Thymus (tissue), 11 donors: ENCODE results near the gene PRPF8. TPM values are rescaled to one million over a fixed set of nuclear protein-coding genes. Genes with fewer than 3 reads are reported as not detected.
A peak's percentile ranks its signal among the peaks of the same experiment; 100 is the strongest.
"Not testable (repeated sequence)": the region's sequence is repeated elsewhere in the genome, so short reads cannot be mapped to it uniquely, and the experiment has no call there.

Source experiments
- DNase-seq, 9 donors: peaks; one replicate each; pipeline ENCODE4 v3.0.0-alpha.2; 2013; ENCODE audit warnings: low spot score in 9 of 9, low read depth in 6 of 9, missing footprints in 1 of 9
- H3K27ac ChIP-seq, 2 donors: one replicate each; pipeline ENCODE4 v1.5.1; 2013; ENCODE audit warnings: control low read depth in 1 of 2, low read depth in 1 of 2, low read length in 1 of 2, mild to moderate bottlenecking in 1 of 2, moderate library complexity in 1 of 2
- H3K27me3 ChIP-seq, 2 donors: one replicate each; pipeline ENCODE4 v1.5.1; 2013; ENCODE audit warnings: low read length in 1 of 2; ENCODE audit not compliant: control insufficient read depth in 2 of 2, insufficient read depth in 1 of 2
- H3K36me3 ChIP-seq, 2 donors: one replicate each; pipeline ENCODE4 v1.5.1; 2013; ENCODE audit warnings: low read length in 1 of 2, mild to moderate bottlenecking in 1 of 2, moderate library complexity in 1 of 2; ENCODE audit not compliant: control insufficient read depth in 2 of 2, insufficient read depth in 2 of 2
- H3K4me1 ChIP-seq, 2 donors: one replicate each; pipeline ENCODE4 v1.5.1; 2013; ENCODE audit warnings: low read length in 2 of 2; ENCODE audit not compliant: control insufficient read depth in 2 of 2, insufficient read depth in 2 of 2
- H3K4me3 ChIP-seq, 2 donors: one replicate each; pipeline ENCODE4 v1.5.1; 2013; ENCODE audit warnings: low read length in 2 of 2, control low read depth in 1 of 2, mild to moderate bottlenecking in 1 of 2
- H3K9me3 ChIP-seq, 2 donors: one replicate each; pipeline ENCODE4 v1.5.1; 2013; ENCODE audit warnings: low read length in 1 of 2, mild to moderate bottlenecking in 1 of 2; ENCODE audit not compliant: control insufficient read depth in 2 of 2, insufficient read depth in 1 of 2
- WGBS: extraction: QIAGEN DNeasy Blood & Tissue Kit; methylation state at CpG from one replicate; pipeline ENCODE4 v1.1.7; 2013; 5-methylcytosine and 5-hydroxymethylcytosine counted together
- polyA plus RNA-seq: library from polyadenylated mRNA; stranded (reverse); fragments of 200-250 nt; gene quantifications from one replicate; pipeline ENCODE4 v1.2.3, GENCODE V29; 2013
- total RNA-seq: library from RNA; stranded (reverse); fragments of 120-200 nt; gene quantifications from one replicate; pipeline ENCODE4 v1.2.4, GENCODE V29; 2013
- donor health status: healthy.

PRPF8 gene
- total and polyA plus RNA-seq, 2 donors = 86.2 to 106 TPM

GRCh38 chr17:1683459-1683858 is 1.2 kb downstream of the PRPF8 start:
- H3K27me3 ChIP-seq = peaks cover 0 to 2% of the 10 kb centered on the region in 2 donors
- no peak for DNase-seq
- H3K4me1 ChIP-seq = peaks cover 12 to 17% of the 10 kb centered on the region in 2 donors
- H3K36me3 ChIP-seq = peaks cover 42 to 51% of the 10 kb centered on the region in 2 donors
- H3K4me3 ChIP-seq = peak overlapping the region; percentile 99
- H3K9me3 ChIP-seq = no peaks in the 10 kb centered on the region
- no peak overlapping the region for H3K27ac ChIP-seq
- 85% methylated on average over 5 of the region's 5 CpGs for WGBS

GRCh38 chr17:1676401-1676800 is 8.3 kb downstream of the PRPF8 start:
- Histone ChIP-seq H3K4me3 (no peak overlapping the region), H3K27ac (no peak overlapping the region), H3K9me3 (no peaks in the 10 kb centered on the region), H3K36me3 (peaks cover 93 to 97% of the 10 kb centered on the region in 2 donors), H3K4me1 (no peaks in the 10 kb centered on the region), H3K27me3 (no peaks in the 10 kb centered on the region)
- WGBS = 98% methylated on average over 13 of the region's 13 CpGs
- DNase-seq = no peak

- H3K4me1 ChIP-seq = no peaks in the 10 kb centered on the region
- H3K27me3 ChIP-seq = no peaks in the 10 kb centered on the region
- DNase-seq = no peak
- 98% methylated on average over 26 of the region's 26 CpGs for WGBS
- no peak overlapping the region for H3K4me3 ChIP-seq
- no peaks in the 10 kb centered on the region for H3K9me3 ChIP-seq
- peaks cover 84 to 93% of the 10 kb centered on the region in 2 donors for H3K36me3 ChIP-seq
- H3K27ac ChIP-seq = no peak overlapping the region
Observed at GRCh38 chr17:1673041-1673785, 11.5 kb downstream of the PRPF8 start.

- WGBS = 99% methylated on average over 5 of the region's 5 CpGs
- H3K27ac ChIP-seq, H3K4me3 ChIP-seq, H3K4me1 ChIP-seq, H3K9me3 ChIP-seq, H3K27me3 ChIP-seq, DNase-seq: not testable (repeated sequence)
- H3K36me3 ChIP-seq = peaks cover 79 to 80% of the 10 kb centered on the region in 2 donors
Observed at GRCh38 chr17:1663934-1664333, 20.7 kb downstream of the PRPF8 start.

GRCh38 chr17:1661045-1661444 is 23.6 kb downstream of the PRPF8 start:
- Histone ChIP-seq H3K27me3 (no peaks in the 10 kb centered on the region), H3K9me3 (no peaks in the 10 kb centered on the region), H3K4me3 (no peak overlapping the region), H3K36me3 (peaks cover 80 to 86% of the 10 kb centered on the region in 2 donors), H3K27ac (no peak overlapping the region), H3K4me1 (no peaks in the 10 kb centered on the region)
- DNase-seq = no peak
- 98% methylated on average over 12 of the region's 12 CpGs for WGBS

- WGBS = 99% methylated on average over 9 of the region's 9 CpGs
Observed at GRCh38 chr17:1658100-1658499, 26.6 kb downstream of the PRPF8 start.

GRCh38 chr17:1653735-1654134 is 30.9 kb downstream of the PRPF8 start:
- H3K9me3 ChIP-seq = no peaks in the 10 kb centered on the region
- no peak overlapping the region for H3K4me3 ChIP-seq
- peaks cover 10% of the 10 kb centered on the region in 2 donors for H3K4me1 ChIP-seq
- H3K27ac ChIP-seq = no peak overlapping the region
- H3K36me3 ChIP-seq = peaks cover 80 to 84% of the 10 kb centered on the region in 2 donors
- H3K27me3 ChIP-seq = no peaks in the 10 kb centered on the region
- 97% methylated on average over 14 of the region's 14 CpGs for WGBS
- no peak for DNase-seq

More at GRCh38 chr17:1658100-1658499, 26.6 kb downstream of the PRPF8 start:
- H3K27me3 ChIP-seq = no peaks in the 10 kb centered on the region
- peaks cover 90 to 91% of the 10 kb centered on the region in 2 donors for H3K36me3 ChIP-seq
- no peak for DNase-seq
- no peak overlapping the region for H3K27ac ChIP-seq
- no peaks in the 10 kb centered on the region for H3K4me1 ChIP-seq
- no peaks in the 10 kb centered on the region for H3K9me3 ChIP-seq
- H3K4me3 ChIP-seq = no peak overlapping the region

GRCh38 chr17:1652794-1653193 is 31.9 kb downstream of the PRPF8 start:
- 97% methylated on average over 7 of the region's 7 CpGs for WGBS
- H3K9me3 ChIP-seq, H3K27me3 ChIP-seq, H3K27ac ChIP-seq, DNase-seq, H3K4me3 ChIP-seq: not testable (repeated sequence)
- H3K36me3 ChIP-seq = peaks cover 71 to 75% of the 10 kb centered on the region in 2 donors
- H3K4me1 ChIP-seq = peaks cover 15 to 19% of the 10 kb centered on the region in 2 donors

- DNase-seq = no peak
- Histone ChIP-seq H3K4me1 (peaks cover 15 to 21% of the 10 kb centered on the region in 2 donors), H3K27ac (no peak overlapping the region), H3K9me3 (peaks cover 0 to 1% of the 10 kb centered on the region in 2 donors), H3K36me3 (peaks cover 63% of the 10 kb centered on the region in 2 donors), H3K4me3 (no peak overlapping the region), H3K27me3 (peaks cover 0 to 11% of the 10 kb centered on the region in 2 donors)
- 97% methylated on average over 4 of the region's 4 CpGs for WGBS
Observed at GRCh38 chr17:1651559-1651844, 33.2 kb downstream of the PRPF8 start.
